ENCODE data around the gene CRYBG1.
A peak's percentile ranks its signal among the peaks of the same experiment; 100 is the strongest.

CRYBG1 gene

GRCh38 chr6:106618324-106618723, 257.8 kb downstream of the CRYBG1 start:
- H3K4me1 ChIP-seq (ENCODE audit: insufficient read depth, low read length, poor library complexity, severe bottlenecking): peaks cover 53% of the 10 kb centered on the region

GRCh38 chr6:106619223-106619622, 258.7 kb downstream of the CRYBG1 start:
- H4K20me1 ChIP-seq (ENCODE audit: insufficient read depth, low read length, poor library complexity, severe bottlenecking): no peaks in the 10 kb centered on the region
- peak overlapping the region; percentile 69 for H3K4me2 ChIP-seq (ENCODE audit: low read depth, low read length, poor library complexity, severe bottlenecking)
- H3K9me2 ChIP-seq (replicated peaks; ENCODE audit: low read depth, low read length): no peaks in the 10 kb centered on the region
- TF ChIP-seq CTCF (conservative IDR thresholded peaks at IDR 0.05; ENCODE audit: low read length) (no peak), EZH2phosphoT487 (IDR thresholded peaks at IDR 0.05; ENCODE audit: borderline replicate concordance) (no peak)
- H2AFZ ChIP-seq (ENCODE audit: low read length): no peak overlapping the region
- H3F3A ChIP-seq (ENCODE audit: low read depth): no peaks in the 10 kb centered on the region
- H3K9me3 ChIP-seq (ENCODE audit: insufficient read depth, low read depth, low read length): no peaks in the 10 kb centered on the region; the same call in 1 of the 2 replicates
- no peaks in the 10 kb centered on the region for H3K36me3 ChIP-seq (ENCODE audit: insufficient read depth, low read length)
- H3K9ac ChIP-seq (ENCODE audit: low read depth, low read length, poor library complexity, severe bottlenecking): no peak overlapping the region
- H3K4me1 ChIP-seq (ENCODE audit: insufficient read depth, low read length, poor library complexity, severe bottlenecking): peaks cover 44% of the 10 kb centered on the region
- H3K79me2 ChIP-seq (ENCODE audit: insufficient read depth, low read length): no peaks in the 10 kb centered on the region
- no peak overlapping the region for H3K4me3 ChIP-seq (ENCODE audit: low read length, poor library complexity, severe bottlenecking)
- no peaks in the 10 kb centered on the region for H3K27me3 ChIP-seq (ENCODE audit: insufficient read depth, low read length, poor library complexity, severe bottlenecking)

More at GRCh38 chr6:106618324-106618723, 257.8 kb downstream of the CRYBG1 start:
- H3K9me2 ChIP-seq (replicated peaks; ENCODE audit: low read depth, low read length): no peaks in the 10 kb centered on the region
- TF ChIP-seq CTCF (conservative IDR thresholded peaks at IDR 0.05; ENCODE audit: low read length) (no peak), EZH2phosphoT487 (IDR thresholded peaks at IDR 0.05; ENCODE audit: borderline replicate concordance) (no peak)
- no peak overlapping the region for H3K4me3 ChIP-seq (ENCODE audit: low read length, poor library complexity, severe bottlenecking)
- no peaks in the 10 kb centered on the region for H3K36me3 ChIP-seq (ENCODE audit: insufficient read depth, low read length)
- no peaks in the 10 kb centered on the region; the same call in 1 of the 2 replicates for H3K9me3 ChIP-seq (ENCODE audit: insufficient read depth, low read depth, low read length)
- H4K20me1 ChIP-seq (ENCODE audit: insufficient read depth, low read length, poor library complexity, severe bottlenecking): no peaks in the 10 kb centered on the region
- no peak overlapping the region for H3K9ac ChIP-seq (ENCODE audit: low read depth, low read length, poor library complexity, severe bottlenecking)
- H3K27me3 ChIP-seq (ENCODE audit: insufficient read depth, low read length, poor library complexity, severe bottlenecking): no peaks in the 10 kb centered on the region
- H3K4me2 ChIP-seq (ENCODE audit: low read depth, low read length, poor library complexity, severe bottlenecking): peak overlapping the region; percentile 69
- no peaks in the 10 kb centered on the region for H3F3A ChIP-seq (ENCODE audit: low read depth)
- H3K79me2 ChIP-seq (ENCODE audit: insufficient read depth, low read length): no peaks in the 10 kb centered on the region
- no peak overlapping the region for H2AFZ ChIP-seq (ENCODE audit: low read length)

GRCh38 chr6:106620931-106621672, 260.6 kb downstream of the CRYBG1 start:
- Histone ChIP-seq H3K9ac (ENCODE audit: low read depth, low read length, poor library complexity, severe bottlenecking) (no peak overlapping the region), H2AFZ (ENCODE audit: low read length) (no peak overlapping the region), H3F3A (ENCODE audit: low read depth) (no peaks in the 10 kb centered on the region), H3K4me2 (ENCODE audit: low read depth, low read length, poor library complexity, severe bottlenecking) (no peak overlapping the region), H3K4me3 (ENCODE audit: low read length, poor library complexity, severe bottlenecking) (no peak overlapping the region), H3K9me2 (replicated peaks; ENCODE audit: low read depth, low read length) (no peaks in the 10 kb centered on the region), H3K79me2 (ENCODE audit: insufficient read depth, low read length) (no peaks in the 10 kb centered on the region), H3K9me3 (ENCODE audit: insufficient read depth, low read depth, low read length) (no peaks in the 10 kb centered on the region; the same call in 1 of the 2 replicates), H4K20me1 (ENCODE audit: insufficient read depth, low read length, poor library complexity, severe bottlenecking) (no peaks in the 10 kb centered on the region), H3K4me1 (ENCODE audit: insufficient read depth, low read length, poor library complexity, severe bottlenecking) (peaks cover 32% of the 10 kb centered on the region), H3K27me3 (ENCODE audit: insufficient read depth, low read length, poor library complexity, severe bottlenecking) (no peaks in the 10 kb centered on the region), H3K36me3 (ENCODE audit: insufficient read depth, low read length) (no peaks in the 10 kb centered on the region)
- no peak for TF ChIP-seq EZH2phosphoT487 (IDR thresholded peaks at IDR 0.05; ENCODE audit: borderline replicate concordance)
- no peak for TF ChIP-seq CTCF (conservative IDR thresholded peaks at IDR 0.05; ENCODE audit: low read length)

Data from Loucy (cell line).